Caki2 (cell line): Measurements from ENCODE around the gene RHOT2. TPM values are rescaled to one million over a fixed set of nuclear protein-coding genes. Genes with fewer than 3 reads are reported as not detected.
"Not testable (repeated sequence)": the region's sequence is repeated elsewhere in the genome, so short reads cannot be mapped to it uniquely, and the experiment has no call there.

Experiments used
- DNase-seq: peaks from one replicate; pipeline ENCODE4 v3.0.0-alpha.2; 2015; ENCODE audit warnings: low read depth
- in situ Hi-C: cut with HindIII; loops from 2 replicates; pipeline ENCODE4 v1.10.0; 2016; ENCODE audit warnings: low sequenced_read_pairs, low pct_unique_long_range_greater_than_20kb, mixed read lengths
- total RNA-seq: library from RNA; depleted of rRNA; stranded (reverse); fragments of >200 nt; shearing (Covaris generic); gene quantifications from 2 replicates; pipeline ENCODE4 v1.2.3, GENCODE V29; 2014; ENCODE audit warnings: low replicate concordance

The RHOT2 gene
- total RNA-seq, 1 experiment from 2014 or later, result 99.0 TPM

DNA sequence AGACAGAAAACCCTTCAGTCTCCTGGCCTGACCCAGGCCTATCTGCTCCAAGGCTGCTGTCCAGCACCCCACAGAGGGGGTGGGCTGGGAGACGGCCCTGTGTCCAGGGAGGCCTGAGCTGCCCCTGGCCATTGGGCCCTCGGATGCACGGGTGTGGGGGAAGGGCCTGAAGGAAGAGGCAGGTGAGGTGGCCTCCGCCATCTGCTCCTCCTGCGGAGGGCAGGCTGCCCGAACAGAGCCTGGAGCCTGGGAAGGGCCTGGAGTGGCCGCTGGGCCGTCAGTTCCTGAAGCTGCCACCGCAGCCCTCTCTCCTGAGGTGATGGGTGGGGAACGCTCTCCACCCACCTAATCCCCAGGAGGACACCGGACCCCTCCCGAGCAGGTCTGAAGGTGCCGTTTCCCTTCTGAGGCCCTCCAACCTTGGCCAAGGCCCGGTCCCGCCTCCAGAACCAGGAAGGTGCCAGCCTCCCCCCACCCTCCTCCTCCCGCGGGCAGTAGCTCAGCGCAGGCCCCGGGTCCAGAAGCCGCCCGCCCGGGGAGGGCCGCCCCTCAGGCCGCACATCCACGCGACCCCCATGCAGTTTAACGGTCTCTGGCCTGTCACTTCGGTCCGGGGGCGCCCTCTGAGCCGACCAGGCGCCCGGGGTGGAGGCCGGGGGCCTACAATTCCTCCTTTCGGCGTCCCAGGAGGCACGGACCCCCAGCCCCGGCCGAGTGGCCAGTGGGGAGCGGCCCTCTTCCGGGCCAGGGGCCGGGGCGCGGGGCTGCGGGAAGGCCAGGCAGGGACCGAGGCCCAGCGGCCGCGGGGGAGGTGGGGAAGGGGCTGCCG is 36.8 kb downstream of the RHOT2 start:
- DNase-seq, result no peak
- in situ Hi-C loops, result no loop called here

- in situ Hi-C loops, result no loop called here
Measured at GRCh38 chr16:705431-706188, 37.7 kb downstream of the RHOT2 start, which contains the start of gene FBXL16. FBXL16 (minus strand) TSS chr16:705801; CDS start chr16:697405, 8,396 bp downstream.

GRCh38 chr16:706189-707061 is 38.5 kb downstream of the RHOT2 start:
- in situ Hi-C loops, result no loop called here
- no peak for DNase-seq

More at GRCh38 chr16:705431-706188, 37.7 kb downstream of the RHOT2 start, which contains the start of gene FBXL16:
- DNase-seq, result peak; percentile 46

- DNase-seq, result no peak
- in situ Hi-C loops, result no loop called here
Measured at GRCh38 chr16:707062-707538, 39.2 kb downstream of the RHOT2 start.

DNA sequence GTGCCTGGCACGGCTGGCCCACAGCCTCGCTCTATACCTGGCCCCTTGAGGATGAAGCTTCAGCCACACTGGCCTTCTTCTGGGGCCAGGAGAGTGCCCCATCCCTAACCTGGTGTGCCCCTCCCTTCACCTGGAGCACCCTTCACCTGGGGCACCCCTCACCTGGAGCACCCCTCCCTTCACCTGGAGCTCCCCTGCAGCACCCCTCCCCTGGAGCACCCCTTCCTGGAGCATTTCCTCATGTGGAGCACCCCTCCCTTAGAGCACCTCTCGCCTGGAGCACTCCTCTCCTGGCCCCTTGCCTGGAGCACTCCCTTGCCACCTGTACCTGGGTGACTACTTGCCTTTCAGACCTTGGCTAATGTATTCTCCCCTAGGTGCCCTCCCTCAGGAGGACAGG is 40.1 kb downstream of the RHOT2 start:
- DNase-seq, result no peak
- in situ Hi-C loops, result no loop called here

GRCh38 chr16:708959-709358 is 41.0 kb downstream of the RHOT2 start:
- in situ Hi-C loops, result no loop called here
- no peak for DNase-seq

- in situ Hi-C loops, result no loop called here
- DNase-seq, result peak; percentile 95
Measured at GRCh38 chr16:709566-710499, 41.9 kb downstream of the RHOT2 start.

DNA sequence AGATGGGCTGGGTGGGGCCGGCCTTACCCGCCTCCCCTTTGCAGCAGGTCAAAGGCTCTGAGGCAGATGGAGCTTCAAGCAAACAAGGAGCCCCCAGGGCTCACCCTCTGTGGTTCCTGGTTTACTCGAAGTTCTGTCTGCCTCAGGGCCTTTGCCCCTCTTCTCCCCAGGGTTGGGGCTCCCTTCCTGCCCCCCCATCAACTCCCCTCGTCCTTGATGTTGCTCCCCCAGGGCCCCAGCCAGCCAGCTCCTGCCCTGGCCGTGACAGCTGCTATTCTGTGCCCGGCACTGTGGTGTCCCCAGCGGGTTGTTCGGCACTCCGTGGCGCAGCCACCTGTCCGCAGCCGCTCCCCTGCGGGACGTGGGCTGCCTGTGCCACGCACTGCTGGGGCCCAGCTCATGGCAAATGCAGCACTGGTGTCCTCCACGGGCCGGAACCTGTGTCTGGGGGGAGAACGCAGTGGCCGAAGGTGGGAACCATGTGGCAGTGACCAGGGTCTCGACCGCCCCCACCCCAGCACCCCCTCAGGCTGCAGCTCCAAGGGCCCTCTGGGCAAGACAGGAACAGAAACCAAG is 42.7 kb downstream of the RHOT2 start:
- DNase-seq, result no peak
- in situ Hi-C loops, result no loop called here

DNA sequence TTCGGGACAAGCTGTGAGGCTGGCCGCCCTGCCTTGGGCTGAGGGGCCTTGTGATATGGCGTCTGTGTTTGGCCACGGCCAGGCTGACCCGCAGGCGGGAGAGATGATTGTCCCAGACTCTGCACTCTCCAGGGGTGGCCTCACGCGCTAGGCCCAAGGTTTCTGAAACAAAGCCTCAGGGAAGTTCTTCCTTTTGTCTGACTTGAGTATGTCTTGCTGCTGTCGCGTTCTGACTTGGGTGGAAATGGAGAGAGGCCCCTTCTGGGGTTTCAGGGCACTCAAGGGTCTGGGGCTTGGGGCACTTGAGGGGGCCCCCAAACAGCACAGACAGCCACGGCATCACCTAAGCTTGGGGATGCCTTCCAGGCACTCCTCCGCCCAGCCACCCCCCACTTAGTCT is 43.2 kb downstream of the RHOT2 start:
- no peak for DNase-seq
- in situ Hi-C loops, result no loop called here

DNA sequence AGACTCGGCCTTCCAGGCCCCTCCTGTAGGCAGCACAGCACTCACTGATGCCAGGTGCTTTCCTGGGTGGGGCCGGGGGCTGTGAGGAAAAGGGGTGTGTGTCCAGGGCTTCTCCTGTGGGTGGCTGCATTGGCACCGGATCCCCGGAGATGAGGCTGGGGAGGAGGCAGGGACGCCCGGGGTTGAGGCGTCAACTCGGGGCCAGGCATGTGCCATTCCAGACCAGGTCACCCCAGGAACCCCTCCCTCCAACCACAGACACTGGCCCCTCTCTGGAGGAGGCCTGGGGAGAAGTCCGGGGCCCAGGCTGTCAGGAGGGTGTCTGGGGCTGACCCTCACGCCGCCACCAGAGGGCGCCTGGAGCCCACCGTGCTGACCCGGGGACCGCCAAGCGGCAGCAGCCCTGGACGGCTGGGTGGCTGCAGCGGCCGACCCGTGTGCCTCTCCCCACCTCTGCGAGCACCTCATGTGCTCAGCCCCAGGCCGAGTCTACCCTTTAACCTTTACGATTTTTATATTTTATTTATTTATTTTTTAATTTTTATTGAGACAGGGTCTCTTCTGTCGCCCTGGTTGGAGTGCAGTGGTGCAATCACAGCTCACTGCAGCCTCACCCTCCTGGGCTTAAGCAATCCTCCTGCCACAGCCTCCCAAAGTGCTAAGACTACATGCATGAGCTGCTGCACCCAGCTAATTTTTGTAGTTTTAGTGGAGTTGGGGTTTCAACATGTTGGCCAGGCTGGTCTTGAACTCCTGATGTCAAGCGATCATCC is 43.8 kb downstream of the RHOT2 start:
- in situ Hi-C loops, result no loop called here
- peak; percentile 86 for DNase-seq

DNA sequence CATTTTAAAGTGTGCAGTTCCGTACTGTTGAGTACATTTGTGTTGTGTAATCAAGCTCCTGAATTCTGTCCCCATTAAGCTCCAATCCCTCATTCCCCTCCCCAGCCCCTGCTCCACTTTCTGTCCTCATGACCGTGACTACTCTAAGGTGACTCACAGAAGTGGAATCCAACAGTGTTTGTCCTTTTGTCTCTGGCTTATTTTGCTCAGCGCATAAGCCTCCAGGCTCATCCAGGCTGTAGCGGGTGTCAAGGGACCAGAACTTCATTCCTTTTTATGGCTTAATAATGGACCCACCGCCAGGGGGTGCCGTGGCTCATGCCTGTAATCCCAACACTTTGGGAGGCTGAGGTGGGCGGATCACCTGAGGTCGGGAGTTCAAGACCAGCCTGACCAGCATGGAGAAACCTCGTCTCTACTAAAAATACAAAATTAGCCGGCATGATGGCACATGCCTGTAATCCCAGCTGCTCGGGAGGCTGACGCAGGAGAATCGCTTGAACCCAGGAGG is 44.9 kb downstream of the RHOT2 start:
- peak; percentile 99 for DNase-seq
- in situ Hi-C loops, result not testable (repeated sequence)

- in situ Hi-C loops, result no loop called here
- DNase-seq, result peak; percentile 82
Measured at GRCh38 chr16:714079-714478, 46.1 kb downstream of the RHOT2 start.

DNA sequence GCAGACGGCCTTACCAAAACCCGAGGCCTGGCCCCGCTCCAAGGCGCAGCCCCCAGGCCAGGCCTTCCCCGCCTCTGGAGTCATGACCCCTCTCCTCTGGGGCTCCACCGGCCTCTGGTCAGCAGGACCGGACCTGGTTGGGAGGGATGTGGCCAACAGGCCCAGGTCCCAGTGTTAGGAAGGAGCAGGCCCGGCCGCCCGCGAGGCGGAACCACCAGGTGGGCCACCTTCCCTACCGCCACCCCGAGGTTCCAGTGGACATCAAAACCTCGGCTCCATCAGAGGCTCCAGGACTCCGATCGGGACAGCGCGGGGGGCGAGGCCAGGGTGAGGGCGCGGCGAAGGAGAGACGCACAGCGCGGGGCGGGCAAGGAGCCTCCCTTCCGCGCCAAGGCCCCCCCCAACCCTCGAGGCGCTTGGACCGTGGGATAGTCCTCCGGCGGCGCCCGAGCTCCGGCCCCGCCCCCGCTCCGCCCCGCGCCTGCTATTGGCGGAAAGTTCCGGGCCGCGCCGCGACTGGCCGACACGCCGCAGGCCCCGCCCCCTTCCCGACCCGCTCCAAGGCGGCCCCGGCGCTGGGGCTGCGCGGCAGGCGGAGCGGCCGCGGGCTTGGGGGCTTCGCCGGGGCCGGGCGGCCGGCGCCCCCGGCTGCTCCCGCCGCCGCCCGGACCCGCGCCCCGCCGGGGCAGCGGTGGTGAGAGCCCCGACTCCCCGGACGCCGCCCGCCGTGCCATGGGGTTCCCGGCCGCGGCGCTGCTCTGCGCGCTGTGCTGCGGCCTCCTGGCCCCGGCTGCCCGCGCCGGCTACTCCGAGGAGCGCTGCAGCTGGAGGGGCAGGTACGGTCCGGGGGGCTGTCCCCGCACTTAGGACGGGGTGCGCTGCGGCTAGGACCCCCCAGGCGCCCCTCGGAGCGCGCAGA is 46.9 kb downstream of the RHOT2 start, which contains the start of gene METRN:
Gene METRN (plus strand): TSS at position 561 of the 919 bp plus-strand sequence. CDS start 172 bp downstream, at position 733.
- DNase-seq, result peak; percentile 95
- in situ Hi-C loops, result no loop called here

DNA sequence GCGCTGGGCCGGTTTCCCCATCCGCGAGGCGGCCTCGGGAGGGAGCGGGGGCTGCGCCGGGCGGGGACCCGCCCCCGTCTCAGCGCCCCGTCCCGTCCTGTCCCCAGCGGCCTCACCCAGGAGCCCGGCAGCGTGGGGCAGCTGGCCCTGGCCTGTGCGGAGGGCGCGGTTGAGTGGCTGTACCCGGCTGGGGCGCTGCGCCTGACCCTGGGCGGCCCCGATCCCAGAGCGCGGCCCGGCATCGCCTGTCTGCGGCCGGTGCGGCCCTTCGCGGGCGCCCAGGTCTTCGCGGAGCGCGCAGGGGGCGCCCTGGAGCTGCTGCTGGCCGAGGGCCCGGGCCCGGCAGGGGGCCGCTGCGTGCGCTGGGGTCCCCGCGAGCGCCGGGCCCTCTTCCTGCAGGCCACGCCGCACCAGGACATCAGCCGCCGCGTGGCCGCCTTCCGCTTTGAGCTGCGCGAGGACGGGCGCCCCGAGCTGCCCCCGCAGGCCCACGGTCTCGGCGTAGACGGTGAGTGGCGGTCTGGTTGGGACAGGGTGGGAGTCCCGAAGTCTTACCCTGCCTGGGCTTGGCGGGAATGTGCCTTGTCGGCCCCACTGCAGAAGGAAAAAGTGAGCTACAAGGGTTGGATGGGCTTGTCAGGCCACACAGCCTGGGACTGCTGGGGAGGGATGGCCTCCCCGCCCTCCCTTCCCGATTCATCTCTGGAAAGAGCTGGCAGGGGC is 47.7 kb downstream of the RHOT2 start:
- peak; percentile 59 for DNase-seq
- in situ Hi-C loops, result no loop called here

GRCh38 chr16:716200-716568 is 48.3 kb downstream of the RHOT2 start:
- peak; percentile 83 for DNase-seq
- in situ Hi-C loops, result no loop called here
